Stromal cell of bone marrow (primary cell): ENCODE measurements around the gene GAS5.
"Not testable (repeated sequence)": the region's sequence is repeated elsewhere in the genome, so short reads cannot be mapped to it uniquely, and the experiment has no call there.

Experiments used
- DNase-seq: peaks from one replicate; pipeline ENCODE4 v3.0.0-alpha.2; 2012; ENCODE audit warnings: low read depth

The GAS5 gene

GRCh38 chr1:173869021-173869359, 1.2 kb upstream of the GAS5 start:
- no peak for DNase-seq

GRCh38 chr1:173868266-173869020, 654 bp upstream of the GAS5 start, which contains the start of gene ZBTB37:
TSS of gene ZBTB37 (plus strand) at chr1:173868380. CDS start at chr1:173870226, 1,846 bp downstream.
- no peak for DNase-seq

- DNase-seq = no peak
These were observed 542 bp downstream of the GAS5 start for GRCh38 chr1:173867141-173867752.

- no peak for DNase-seq
These were observed 1.2 kb downstream of the GAS5 start for GRCh38 chr1:173866413-173867115.

GRCh38 chr1:173865468-173866164, 2.2 kb downstream of the GAS5 start:
- DNase-seq = no peak

- DNase-seq = no peak
These were observed 3.5 kb downstream of the GAS5 start for GRCh38 chr1:173864179-173864867.

- no peak for DNase-seq
These were observed 4.3 kb downstream of the GAS5 start for GRCh38 chr1:173863224-173864161.

- no peak for DNase-seq
These were observed 5.0 kb downstream of the GAS5 start for GRCh38 chr1:173862769-173863223.

GRCh38 chr1:173862146-173862768, 5.5 kb downstream of the GAS5 start:
- DNase-seq = not testable (repeated sequence)

GRCh38 chr1:173861731-173862145, 6.1 kb downstream of the GAS5 start:
- no peak for DNase-seq

GRCh38 chr1:173860065-173860464, 7.7 kb downstream of the GAS5 start:
- no peak for DNase-seq

- DNase-seq = not testable (repeated sequence)
These were observed 8.2 kb downstream of the GAS5 start for GRCh38 chr1:173859547-173859946.

GRCh38 chr1:173857363-173857917, 10.3 kb downstream of the GAS5 start:
- no peak for DNase-seq

GRCh38 chr1:173856903-173857302, 10.9 kb downstream of the GAS5 start:
- DNase-seq = no peak

- no peak for DNase-seq
These were observed 11.8 kb downstream of the GAS5 start for GRCh38 chr1:173856014-173856413.

GRCh38 chr1:173853074-173853473, 14.7 kb downstream of the GAS5 start:
- DNase-seq = no peak

- no peak for DNase-seq
These were observed 15.7 kb downstream of the GAS5 start for GRCh38 chr1:173852105-173852504.

- no peak for DNase-seq
These were observed 35.0 kb downstream of the GAS5 start for GRCh38 chr1:173832748-173833147.

- no peak for DNase-seq
These were observed 40.2 kb downstream of the GAS5 start for GRCh38 chr1:173827611-173828010.
